ENCODE data around the gene GATAD1. TPM values are rescaled to one million over a fixed set of nuclear protein-coding genes. Genes with fewer than 3 reads are reported as not detected.
"Not testable (repeated sequence)": the region's sequence is repeated elsewhere in the genome, so short reads cannot be mapped to it uniquely, and the experiment has no call there.

The GATAD1 gene
- total RNA-seq, 2 experiments from 2014 or later = 14.9 to 15.1 TPM

GRCh38 chr7:92461027-92462003 lies 14.0 kb downstream of the GATAD1 start:
- Mint-ChIP-seq H3K9me3 (no peaks in the 10 kb centered on the region), H3K4me1 (peaks cover 2% of the 10 kb centered on the region), H3K36me3 (peaks cover 5% of the 10 kb centered on the region), H3K27ac (no peak overlapping the region), H3K4me3 (no peak overlapping the region), H3K27me3 (no peaks in the 10 kb centered on the region)
- peak; percentile 22 for DNase-seq

- H3K27ac Mint-ChIP-seq = no peak overlapping the region
- H3K9me3 Mint-ChIP-seq = no peaks in the 10 kb centered on the region
- no peak overlapping the region for H3K4me3 Mint-ChIP-seq
- peaks cover 2% of the 10 kb centered on the region for H3K36me3 Mint-ChIP-seq
- DNase-seq = no peak
- H3K4me1 Mint-ChIP-seq = peaks cover 2% of the 10 kb centered on the region
- no peaks in the 10 kb centered on the region for H3K27me3 Mint-ChIP-seq
These were observed 15.3 kb downstream of the GATAD1 start for GRCh38 chr7:92462560-92462959.

- Mint-ChIP-seq H3K4me1 (peaks cover 2% of the 10 kb centered on the region), H3K4me3 (no peak overlapping the region), H3K27ac (no peak overlapping the region), H3K27me3 (no peaks in the 10 kb centered on the region), H3K9me3 (peaks cover 5% of the 10 kb centered on the region), H3K36me3 (peaks cover 9% of the 10 kb centered on the region)
- DNase-seq = no peak
These were observed 17.2 kb downstream of the GATAD1 start for GRCh38 chr7:92464515-92464914.

- H3K4me1 Mint-ChIP-seq = peaks cover under 1% of the 10 kb centered on the region
- H3K27ac Mint-ChIP-seq = no peak overlapping the region
- H3K9me3 Mint-ChIP-seq = peaks cover 5% of the 10 kb centered on the region
- H3K36me3 Mint-ChIP-seq = peaks cover 9% of the 10 kb centered on the region
- no peak for DNase-seq
- H3K4me3 Mint-ChIP-seq = no peak overlapping the region
- no peaks in the 10 kb centered on the region for H3K27me3 Mint-ChIP-seq
These were observed 19.4 kb downstream of the GATAD1 start for GRCh38 chr7:92466682-92467081.

GRCh38 chr7:92468589-92468988 lies 21.3 kb downstream of the GATAD1 start:
- not testable (repeated sequence) for H3K9me3 Mint-ChIP-seq, H3K27ac Mint-ChIP-seq, H3K36me3 Mint-ChIP-seq, H3K4me1 Mint-ChIP-seq, DNase-seq, H3K27me3 Mint-ChIP-seq, H3K4me3 Mint-ChIP-seq

GRCh38 chr7:92473989-92474388 lies 26.7 kb downstream of the GATAD1 start:
- DNase-seq, H3K4me3 Mint-ChIP-seq, H3K27me3 Mint-ChIP-seq, H3K4me1 Mint-ChIP-seq, H3K9me3 Mint-ChIP-seq, H3K27ac Mint-ChIP-seq, H3K36me3 Mint-ChIP-seq: not testable (repeated sequence)

GRCh38 chr7:92475261-92475770 lies 28.0 kb downstream of the GATAD1 start:
- not testable (repeated sequence) for DNase-seq, H3K9me3 Mint-ChIP-seq, H3K27ac Mint-ChIP-seq, H3K27me3 Mint-ChIP-seq, H3K4me3 Mint-ChIP-seq, H3K4me1 Mint-ChIP-seq, H3K36me3 Mint-ChIP-seq

GRCh38 chr7:92475851-92476590 lies 28.7 kb downstream of the GATAD1 start:
- H3K27ac Mint-ChIP-seq, H3K36me3 Mint-ChIP-seq, DNase-seq, H3K9me3 Mint-ChIP-seq, H3K4me3 Mint-ChIP-seq, H3K4me1 Mint-ChIP-seq, H3K27me3 Mint-ChIP-seq: not testable (repeated sequence)

GRCh38 chr7:92477681-92478080 lies 30.4 kb downstream of the GATAD1 start, which contains the start of gene ERVW-1:
TSS of gene ERVW-1 (minus strand) at chr7:92477946. CDS start at chr7:92470381, 7,565 bp downstream.
- not testable (repeated sequence) for H3K27me3 Mint-ChIP-seq, H3K27ac Mint-ChIP-seq, H3K4me3 Mint-ChIP-seq, DNase-seq, H3K36me3 Mint-ChIP-seq, H3K4me1 Mint-ChIP-seq, H3K9me3 Mint-ChIP-seq

GRCh38 chr7:92478095-92478494 lies 30.8 kb downstream of the GATAD1 start:
- Mint-ChIP-seq H3K36me3 (no peaks in the 10 kb centered on the region), H3K9me3 (no peaks in the 10 kb centered on the region), H3K27ac (no peak overlapping the region), H3K4me1 (no peaks in the 10 kb centered on the region), H3K4me3 (no peak overlapping the region), H3K27me3 (no peaks in the 10 kb centered on the region)
- no peak for DNase-seq

GRCh38 chr7:92478711-92479110 lies 31.4 kb downstream of the GATAD1 start:
- Mint-ChIP-seq H3K27ac (no peak overlapping the region), H3K9me3 (no peaks in the 10 kb centered on the region), H3K4me3 (no peak overlapping the region), H3K27me3 (no peaks in the 10 kb centered on the region), H3K4me1 (no peaks in the 10 kb centered on the region), H3K36me3 (no peaks in the 10 kb centered on the region)
- no peak for DNase-seq

- not testable (repeated sequence) for H3K4me3 Mint-ChIP-seq, H3K27me3 Mint-ChIP-seq, H3K4me1 Mint-ChIP-seq, H3K36me3 Mint-ChIP-seq, H3K27ac Mint-ChIP-seq, H3K9me3 Mint-ChIP-seq, DNase-seq
These were observed 31.9 kb downstream of the GATAD1 start for GRCh38 chr7:92479146-92479545.

- H3K9me3 Mint-ChIP-seq, DNase-seq, H3K27ac Mint-ChIP-seq, H3K4me3 Mint-ChIP-seq, H3K36me3 Mint-ChIP-seq, H3K4me1 Mint-ChIP-seq, H3K27me3 Mint-ChIP-seq: not testable (repeated sequence)
These were observed 36.3 kb downstream of the GATAD1 start for GRCh38 chr7:92483624-92484023.

- not testable (repeated sequence) for H3K4me3 Mint-ChIP-seq, H3K27ac Mint-ChIP-seq, H3K27me3 Mint-ChIP-seq, H3K36me3 Mint-ChIP-seq, H3K9me3 Mint-ChIP-seq, DNase-seq, H3K4me1 Mint-ChIP-seq
These were observed 36.9 kb downstream of the GATAD1 start for GRCh38 chr7:92484226-92484625.

- H3K36me3 Mint-ChIP-seq = peaks cover 4% of the 10 kb centered on the region
- H3K27me3 Mint-ChIP-seq = no peaks in the 10 kb centered on the region
- H3K4me3 Mint-ChIP-seq = no peak overlapping the region
- H3K4me1 Mint-ChIP-seq = no peaks in the 10 kb centered on the region
- H3K27ac Mint-ChIP-seq = no peak overlapping the region
- no peaks in the 10 kb centered on the region for H3K9me3 Mint-ChIP-seq
- DNase-seq = no peak
These were observed 38.1 kb downstream of the GATAD1 start for GRCh38 chr7:92485267-92485892.
